HG02973 (cell line): ENCODE measurements around the gene ZBTB5.
A peak's percentile ranks its signal among the peaks of the same experiment; 100 is the strongest.
"Not testable (repeated sequence)": the region's sequence is repeated elsewhere in the genome, so short reads cannot be mapped to it uniquely, and the experiment has no call there.

Source experiments
- ATAC-seq: cut with Tn5 transposase; IDR thresholded peaks from one replicate; pipeline ENCODE4 v1.9.1; 2021; ENCODE audit warnings: moderate library complexity; ENCODE audit not compliant: unreplicated experiment

Gene ZBTB5, protein sequence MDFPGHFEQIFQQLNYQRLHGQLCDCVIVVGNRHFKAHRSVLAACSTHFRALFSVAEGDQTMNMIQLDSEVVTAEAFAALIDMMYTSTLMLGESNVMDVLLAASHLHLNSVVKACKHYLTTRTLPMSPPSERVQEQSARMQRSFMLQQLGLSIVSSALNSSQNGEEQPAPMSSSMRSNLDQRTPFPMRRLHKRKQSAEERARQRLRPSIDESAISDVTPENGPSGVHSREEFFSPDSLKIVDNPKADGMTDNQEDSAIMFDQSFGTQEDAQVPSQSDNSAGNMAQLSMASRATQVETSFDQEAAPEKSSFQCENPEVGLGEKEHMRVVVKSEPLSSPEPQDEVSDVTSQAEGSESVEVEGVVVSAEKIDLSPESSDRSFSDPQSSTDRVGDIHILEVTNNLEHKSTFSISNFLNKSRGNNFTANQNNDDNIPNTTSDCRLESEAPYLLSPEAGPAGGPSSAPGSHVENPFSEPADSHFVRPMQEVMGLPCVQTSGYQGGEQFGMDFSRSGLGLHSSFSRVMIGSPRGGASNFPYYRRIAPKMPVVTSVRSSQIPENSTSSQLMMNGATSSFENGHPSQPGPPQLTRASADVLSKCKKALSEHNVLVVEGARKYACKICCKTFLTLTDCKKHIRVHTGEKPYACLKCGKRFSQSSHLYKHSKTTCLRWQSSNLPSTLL

DNA sequence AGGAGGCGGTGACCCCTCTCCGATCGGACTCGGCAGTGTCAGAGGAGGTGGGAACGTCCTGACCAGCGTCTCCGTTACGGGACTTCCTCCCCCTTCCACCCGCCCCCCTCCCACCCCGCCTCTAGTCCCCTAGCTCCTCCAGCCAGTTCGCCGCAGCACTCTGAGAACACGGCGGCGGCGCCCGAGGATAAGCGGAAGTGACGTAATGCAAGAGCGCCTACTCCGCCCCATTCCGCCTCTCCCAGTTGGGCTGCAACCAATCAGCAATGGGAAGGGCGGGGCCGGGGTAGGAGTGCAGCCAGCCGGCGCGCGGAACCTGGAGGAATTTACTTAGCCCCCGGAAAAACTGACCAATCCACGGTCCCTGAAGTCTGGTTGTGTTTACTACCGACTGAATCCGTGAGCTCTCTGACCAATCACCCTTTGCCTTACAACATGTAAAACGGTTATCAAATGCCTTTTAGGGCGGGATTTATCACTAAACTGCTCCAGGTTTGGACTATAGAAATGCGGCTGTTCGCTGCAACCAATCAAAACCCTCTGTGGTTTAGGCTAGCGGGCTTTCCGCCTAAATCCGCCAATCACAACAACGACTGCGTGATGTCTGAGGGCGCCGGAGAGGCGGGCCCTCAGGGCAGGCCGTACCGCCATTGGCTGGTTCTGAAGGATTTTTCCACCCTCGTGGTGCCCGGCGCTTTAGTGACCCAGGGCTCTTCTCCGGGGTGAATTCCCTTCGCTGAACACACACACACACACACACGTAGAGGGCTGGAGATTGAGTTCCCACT is at the start of gene ZBTB5:
Gene ZBTB5 (minus strand): TSS at position 202 of the 788 bp plus-strand sequence. CDS start 22,899 bp downstream, outside the sequence.
- ATAC-seq: peak; percentile 77

DNA sequence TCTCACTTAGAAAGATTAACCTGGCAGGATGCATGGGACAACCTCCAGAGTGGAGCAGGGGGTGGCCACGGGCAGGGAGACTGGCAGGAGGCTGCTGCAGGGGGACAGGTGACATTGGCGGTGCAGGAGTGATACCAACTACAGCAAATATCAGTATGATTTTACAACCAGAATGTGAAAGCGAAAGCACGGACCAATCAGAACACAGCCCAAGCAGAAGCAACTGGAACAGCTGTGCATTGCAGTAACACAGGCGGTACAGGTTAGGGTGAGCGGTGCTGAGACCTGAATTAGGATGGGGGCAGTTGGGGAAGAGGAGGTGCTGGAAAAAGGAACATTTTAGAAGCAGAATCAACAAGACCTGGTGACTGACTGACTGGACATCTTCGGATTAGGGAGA is 49.7 kb upstream of the ZBTB5 start:
- no peak for ATAC-seq

- not testable (repeated sequence) for ATAC-seq
Measured at GRCh38 chr9:37514415-37514814, 49.2 kb upstream of the ZBTB5 start.

DNA sequence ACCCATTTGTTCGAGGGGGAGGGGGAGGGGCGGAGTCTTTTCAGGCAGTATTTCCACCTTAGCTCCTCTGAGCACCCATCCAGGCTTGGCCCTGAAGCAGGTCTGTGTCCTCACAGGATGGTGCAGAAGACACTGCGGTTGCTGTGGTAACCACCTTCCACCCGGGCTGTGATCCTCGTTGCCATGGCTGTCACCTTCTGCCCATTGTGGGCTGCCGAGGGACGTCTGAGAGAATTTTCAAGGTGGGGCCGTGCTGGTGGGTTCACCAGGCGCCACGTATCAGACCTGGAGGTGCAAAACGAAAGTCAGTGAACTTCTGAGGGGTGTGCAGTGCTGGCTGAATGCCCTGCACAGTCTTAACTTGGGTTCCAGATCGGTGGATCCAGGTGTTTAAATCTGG is 47.2 kb upstream of the ZBTB5 start:
- ATAC-seq: no peak

- no peak for ATAC-seq
Measured at GRCh38 chr9:37511016-37512010, 46.1 kb upstream of the ZBTB5 start.

DNA sequence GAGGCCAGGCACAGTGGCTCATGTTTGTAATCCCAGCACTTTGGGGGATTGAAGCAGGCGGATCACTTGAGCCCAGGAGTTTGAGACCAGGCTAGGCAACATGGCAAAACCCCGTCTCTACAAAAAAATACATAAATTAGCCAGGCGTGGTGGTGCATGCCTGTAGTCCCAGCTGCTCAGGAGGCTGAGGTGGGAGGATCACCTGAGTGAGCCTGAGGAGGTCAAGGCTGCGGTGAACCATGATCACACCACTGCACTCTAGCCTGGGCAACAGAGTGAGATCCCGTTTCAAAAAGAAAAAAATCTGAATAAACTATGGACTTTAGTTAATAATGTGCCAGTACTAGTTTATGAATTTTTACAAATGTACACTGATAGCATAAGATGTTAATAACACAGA is 44.8 kb upstream of the ZBTB5 start:
- not testable (repeated sequence) for ATAC-seq

GRCh38 chr9:37509536-37509935 is 44.3 kb upstream of the ZBTB5 start:
- no peak for ATAC-seq

GRCh38 chr9:37508834-37509206 is 43.6 kb upstream of the ZBTB5 start:
- ATAC-seq: no peak

DNA sequence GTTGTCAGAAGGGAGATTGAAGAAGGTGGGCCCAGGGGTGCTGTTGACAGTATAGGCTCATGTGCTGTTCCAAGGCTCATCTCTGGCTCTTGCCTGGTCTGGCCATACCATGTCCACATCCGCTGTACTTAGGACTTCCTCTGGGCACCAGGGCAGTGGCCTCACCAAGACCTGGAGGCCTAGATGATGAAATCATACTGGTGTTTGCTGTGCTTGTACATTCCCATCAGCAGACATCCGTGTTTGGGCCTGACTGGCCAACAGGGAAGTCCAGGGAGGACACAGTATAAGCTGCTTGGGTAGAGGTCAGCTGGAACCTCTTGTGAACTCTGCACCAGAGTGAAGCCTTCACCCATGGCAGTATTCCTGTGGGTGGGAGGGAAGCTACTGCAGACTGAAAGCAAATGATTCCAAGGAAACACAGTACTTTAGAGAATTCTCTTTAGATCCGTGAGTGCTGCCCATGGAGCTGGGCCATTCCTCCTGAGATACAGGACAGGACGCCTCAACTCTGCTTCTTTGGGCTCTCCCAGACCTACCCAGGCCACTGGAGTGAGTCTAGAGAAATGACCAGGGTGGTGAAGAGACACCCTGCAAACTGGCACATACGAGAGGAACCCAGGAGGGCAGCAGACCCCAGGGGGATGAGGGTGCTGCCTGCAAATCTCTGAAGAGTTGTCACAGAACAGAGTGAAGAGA is 43.0 kb upstream of the ZBTB5 start:
- ATAC-seq: no peak

DNA sequence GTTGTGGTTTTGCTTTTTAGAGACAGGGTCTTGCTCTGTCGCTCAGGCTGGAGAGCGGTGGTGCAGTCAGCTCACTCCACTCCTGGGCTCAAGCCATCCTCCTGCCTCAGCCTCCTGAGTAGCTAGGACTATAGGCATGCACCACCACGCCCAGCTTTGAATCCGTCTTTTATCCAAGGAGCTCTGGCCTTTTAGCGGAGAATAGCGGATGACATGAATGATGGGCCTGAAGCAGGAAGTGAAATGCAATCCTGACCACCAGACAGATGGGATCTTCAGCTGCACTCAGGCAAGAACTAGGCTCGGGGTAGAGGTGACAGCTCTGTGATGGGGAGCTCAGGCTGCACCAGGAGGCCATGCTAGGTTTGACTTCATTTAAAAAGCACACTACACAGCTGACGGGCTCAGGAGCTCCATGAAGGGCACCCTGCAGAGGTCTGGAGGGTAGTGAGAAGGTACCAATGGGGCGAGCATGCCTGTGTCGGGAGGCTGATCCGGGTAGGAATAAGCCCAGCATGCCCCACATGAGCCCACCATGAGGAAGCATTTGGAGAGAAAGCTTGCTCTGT is 42.4 kb upstream of the ZBTB5 start:
- ATAC-seq: no peak

GRCh38 chr9:37504605-37505004 is 39.4 kb upstream of the ZBTB5 start:
- ATAC-seq: no peak

GRCh38 chr9:37503736-37504135 is 38.5 kb upstream of the ZBTB5 start:
- no peak for ATAC-seq

GRCh38 chr9:37501957-37502596 is 36.8 kb upstream of the ZBTB5 start:
- ATAC-seq: no peak

DNA sequence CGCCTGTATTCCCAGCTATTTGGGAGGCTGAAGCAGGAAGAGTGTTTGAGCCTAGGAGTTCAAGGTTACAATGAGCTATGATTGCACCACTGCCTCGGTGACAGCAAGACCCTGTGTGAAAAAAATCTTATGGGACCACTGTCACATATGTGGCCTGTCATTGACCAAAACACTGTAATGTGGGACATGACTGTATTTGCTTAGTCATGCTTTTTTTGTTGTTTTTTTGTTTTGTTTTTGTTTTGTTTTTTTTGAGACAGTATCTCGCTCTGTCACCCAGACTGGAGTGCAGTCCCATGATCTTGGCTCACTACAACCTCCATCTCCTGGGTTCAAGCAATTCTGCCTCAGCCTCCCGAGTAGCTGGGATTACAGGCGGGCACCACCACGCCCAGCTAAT is 34.0 kb upstream of the ZBTB5 start:
- no peak for ATAC-seq

GRCh38 chr9:37498457-37498856 is 33.2 kb upstream of the ZBTB5 start:
- no peak for ATAC-seq

- no peak for ATAC-seq
Measured at GRCh38 chr9:37497320-37497719, 32.1 kb upstream of the ZBTB5 start.

DNA sequence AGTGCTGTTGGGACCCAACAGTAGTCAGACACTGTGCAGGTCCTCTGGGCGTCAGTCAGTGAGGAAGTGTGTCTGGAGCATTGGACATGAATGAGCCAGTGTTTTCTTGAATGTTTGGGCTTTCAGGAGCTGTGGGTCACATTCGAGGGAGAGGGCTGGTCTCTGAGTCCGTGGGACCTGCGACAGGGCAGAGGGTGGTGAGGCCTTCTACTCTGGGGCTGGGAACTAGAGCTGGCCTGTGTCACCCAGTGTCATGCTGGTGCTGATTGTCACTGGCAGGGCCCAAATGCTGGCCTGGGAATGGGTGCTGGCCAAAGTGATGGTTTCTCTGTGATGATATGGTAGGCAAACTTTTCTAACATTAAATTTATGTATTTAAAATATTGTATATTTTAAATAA is 30.8 kb upstream of the ZBTB5 start:
- no peak for ATAC-seq

DNA sequence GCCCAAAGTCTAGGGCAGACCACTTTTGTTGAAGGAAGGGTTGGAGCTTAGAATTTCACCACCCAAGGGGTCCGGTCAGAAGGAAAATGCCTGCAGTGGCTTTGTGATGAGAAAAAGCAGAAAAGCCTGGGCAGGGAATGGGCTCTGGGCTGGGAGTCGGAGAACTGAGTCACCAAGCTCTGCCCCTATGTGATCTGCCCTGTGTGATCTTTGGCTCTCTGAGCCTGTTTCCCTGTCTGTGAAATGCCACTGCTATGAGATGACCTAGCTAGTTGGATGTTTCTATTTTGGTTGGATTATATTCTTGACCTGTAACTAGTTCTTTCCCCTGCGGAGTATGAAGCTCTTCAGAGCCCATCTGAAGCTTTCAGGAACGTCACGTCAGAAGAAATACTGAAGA is 30.3 kb upstream of the ZBTB5 start:
- no peak for ATAC-seq

DNA sequence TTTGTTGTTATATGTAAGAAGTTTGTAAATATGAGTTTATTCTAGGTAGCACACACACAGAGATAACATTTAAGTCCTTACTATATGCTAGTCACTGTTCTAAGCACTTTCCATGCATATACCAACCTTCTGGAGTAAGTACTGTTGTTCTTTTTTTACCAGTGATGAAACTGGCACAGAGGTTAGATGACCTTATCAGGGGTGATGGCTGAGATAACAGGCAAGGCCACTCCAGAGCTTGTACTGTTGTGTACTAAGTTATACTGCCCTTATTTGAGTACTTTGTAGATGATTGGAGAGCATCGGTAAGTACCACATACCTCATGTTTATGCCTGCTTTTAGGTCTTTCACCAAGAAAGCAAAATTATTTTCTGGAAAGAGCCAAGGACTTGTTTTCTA is 26.7 kb upstream of the ZBTB5 start:
- no peak for ATAC-seq
